ENCODE data around the gene ADARB2. TPM values are rescaled to one million over a fixed set of nuclear protein-coding genes. Genes with fewer than 3 reads are reported as not detected.
"Not testable (repeated sequence)": the region's sequence is repeated elsewhere in the genome, so short reads cannot be mapped to it uniquely, and the experiment has no call there.

Gene ADARB2
- total RNA-seq, 2 donors from 2014 or later, result 8.0 to 12.2 TPM

GRCh38 chr10:1620803-1621202 lies 116.5 kb downstream of the ADARB2 start:
- Histone ChIP-seq H3K4me3 (no peak overlapping the region), H3K27ac (no peak overlapping the region), H3K4me1 (no peaks in the 10 kb centered on the region), H3K27me3 (no peaks in the 10 kb centered on the region), H3K9me3 (no peaks in the 10 kb centered on the region), H3K36me3 (replicated peaks in 1 of 2; ENCODE audit: insufficient read depth in 1 of 2, low read depth in 2 of 2) (no peaks in the 10 kb centered on the region)
- intact Hi-C loops (cut with DNase I), result no loop called here
- no peak for DNase-seq
- ATAC-seq, result no peak
- TF ChIP-seq POLR2A (IDR thresholded peaks at IDR 0.05), result no peak
- TF ChIP-seq, protein P1, sequence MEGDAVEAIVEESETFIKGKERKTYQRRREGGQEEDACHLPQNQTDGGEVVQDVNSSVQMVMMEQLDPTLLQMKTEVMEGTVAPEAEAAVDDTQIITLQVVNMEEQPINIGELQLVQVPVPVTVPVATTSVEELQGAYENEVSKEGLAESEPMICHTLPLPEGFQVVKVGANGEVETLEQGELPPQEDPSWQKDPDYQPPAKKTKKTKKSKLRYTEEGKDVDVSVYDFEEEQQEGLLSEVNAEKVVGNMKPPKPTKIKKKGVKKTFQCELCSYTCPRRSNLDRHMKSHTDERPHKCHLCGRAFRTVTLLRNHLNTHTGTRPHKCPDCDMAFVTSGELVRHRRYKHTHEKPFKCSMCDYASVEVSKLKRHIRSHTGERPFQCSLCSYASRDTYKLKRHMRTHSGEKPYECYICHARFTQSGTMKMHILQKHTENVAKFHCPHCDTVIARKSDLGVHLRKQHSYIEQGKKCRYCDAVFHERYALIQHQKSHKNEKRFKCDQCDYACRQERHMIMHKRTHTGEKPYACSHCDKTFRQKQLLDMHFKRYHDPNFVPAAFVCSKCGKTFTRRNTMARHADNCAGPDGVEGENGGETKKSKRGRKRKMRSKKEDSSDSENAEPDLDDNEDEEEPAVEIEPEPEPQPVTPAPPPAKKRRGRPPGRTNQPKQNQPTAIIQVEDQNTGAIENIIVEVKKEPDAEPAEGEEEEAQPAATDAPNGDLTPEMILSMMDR (IDR thresholded peaks at IDR 0.05), result no peak

GRCh38 chr10:1617376-1618317 lies 119.7 kb downstream of the ADARB2 start:
- H3K27me3 ChIP-seq; H3K4me1 ChIP-seq; H3K36me3 ChIP-seq (replicated peaks in 1 of 2; ENCODE audit: insufficient read depth in 1 of 2, low read depth in 2 of 2); ATAC-seq; intact Hi-C loops (cut with DNase I); H3K4me3 ChIP-seq; DNase-seq; H3K9me3 ChIP-seq; H3K27ac ChIP-seq: not testable (repeated sequence)
- WGBS, 2 donors, result 13 to 29% methylated on average over 7 to 8 of the region's 13 CpGs

- H3K36me3 ChIP-seq (replicated peaks in 1 of 2; ENCODE audit: insufficient read depth in 1 of 2, low read depth in 2 of 2); DNase-seq; H3K27ac ChIP-seq; H3K4me1 ChIP-seq; H3K9me3 ChIP-seq; ATAC-seq; H3K4me3 ChIP-seq; intact Hi-C loops (cut with DNase I); H3K27me3 ChIP-seq: not testable (repeated sequence)
- WGBS, 2 donors, result 27 to 37% methylated on average over 7 to 9 of the region's 9 CpGs
These were observed 120.6 kb downstream of the ADARB2 start for GRCh38 chr10:1616701-1617100.

DNA sequence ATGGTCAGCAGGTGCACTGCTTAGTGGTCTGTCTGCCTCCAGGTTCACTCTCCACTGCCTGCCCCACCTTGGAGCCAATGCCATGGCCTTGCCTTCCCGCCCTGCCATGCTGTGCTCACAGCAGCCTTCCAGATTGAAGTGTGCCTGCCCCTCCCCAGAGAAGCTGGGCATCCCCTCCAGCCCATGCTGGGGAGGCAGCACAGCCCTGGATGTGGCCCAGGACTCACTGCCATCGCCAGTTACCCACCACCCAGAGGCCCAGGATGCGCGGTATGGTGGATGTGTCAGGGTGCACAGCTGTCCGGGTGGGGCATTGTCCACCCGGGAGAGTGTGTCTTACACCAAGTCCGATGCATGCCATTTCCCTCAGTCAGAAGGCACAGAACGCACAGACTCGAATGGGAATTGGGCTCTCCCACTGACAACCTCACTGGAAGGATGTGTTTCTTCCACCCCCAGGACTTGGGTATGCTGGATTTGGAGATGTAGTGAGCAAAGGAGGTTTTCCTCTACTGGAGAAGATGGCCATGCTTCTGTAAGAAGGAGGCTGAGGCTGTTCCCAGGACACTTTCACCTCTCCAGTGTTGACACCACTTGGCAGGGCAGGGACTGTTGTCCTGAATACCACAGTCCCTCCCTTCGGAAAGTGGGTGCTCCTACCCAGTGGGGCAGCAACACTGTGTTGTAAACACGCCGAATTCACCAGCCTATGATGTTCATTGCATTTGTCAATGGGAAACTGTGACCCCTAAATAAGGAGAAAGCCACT lies 122.0 kb downstream of the ADARB2 start:
- intact Hi-C loops (cut with DNase I), result no loop called here
- no peaks in the 10 kb centered on the region for H3K4me1 ChIP-seq
- H3K4me3 ChIP-seq, result no peak overlapping the region
- no peak for ATAC-seq
- H3K36me3 ChIP-seq (replicated peaks in 1 of 2; ENCODE audit: insufficient read depth in 1 of 2, low read depth in 2 of 2), result no peaks in the 10 kb centered on the region
- H3K27ac ChIP-seq, result no peak overlapping the region
- DNase-seq, result no peak
- WGBS, 2 donors, result 66 to 77% methylated on average over 8 to 12 of the region's 12 CpGs
- no peaks in the 10 kb centered on the region for H3K9me3 ChIP-seq
- TF ChIP-seq, protein P1 (IDR thresholded peaks at IDR 0.05), result no peak
- TF ChIP-seq POLR2A (IDR thresholded peaks at IDR 0.05), result no peak
- peaks cover 0 to 9% of the 10 kb centered on the region in 2 donors for H3K27me3 ChIP-seq

DNA sequence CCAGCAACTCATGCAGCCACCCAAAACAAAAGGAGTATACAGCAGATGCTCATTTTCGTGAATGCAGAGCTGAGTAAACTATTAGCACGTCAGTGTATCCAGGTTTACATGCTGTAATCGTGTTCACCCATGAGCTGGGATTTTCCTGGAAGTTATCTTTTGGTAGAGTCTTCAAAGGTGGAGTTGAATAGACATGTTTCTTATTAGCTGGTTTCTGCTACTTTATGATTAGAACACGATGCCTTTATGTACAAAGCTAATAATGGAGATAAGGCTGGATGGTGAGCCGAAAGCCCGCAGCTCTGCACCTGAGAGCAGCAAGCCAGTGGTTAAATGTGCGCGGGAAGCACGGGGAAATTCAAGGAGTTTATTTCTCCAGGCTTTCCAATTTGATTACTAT lies 123.8 kb downstream of the ADARB2 start:
- no peak for TF ChIP-seq POLR2A (IDR thresholded peaks at IDR 0.05)
- TF ChIP-seq, protein P1 (IDR thresholded peaks at IDR 0.05), result no peak
- WGBS, 2 donors, result 27 to 40% methylated on average over 9 of the region's 9 CpGs
- intact Hi-C loops (cut with DNase I), result no loop called here
- Histone ChIP-seq H3K27me3 (peaks cover 0 to 21% of the 10 kb centered on the region in 2 donors), H3K4me1 (no peaks in the 10 kb centered on the region), H3K36me3 (replicated peaks in 1 of 2; ENCODE audit: insufficient read depth in 1 of 2, low read depth in 2 of 2) (no peaks in the 10 kb centered on the region), H3K4me3 (no peak overlapping the region), H3K27ac (no peak overlapping the region), H3K9me3 (no peaks in the 10 kb centered on the region)
- no peak for ATAC-seq
- DNase-seq, result no peak
